GM21786 (cell line): ENCODE measurements around the gene ANGPTL3.

ENCODE experiments used
- ATAC-seq: cut with Tn5 transposase; IDR thresholded peaks from one replicate; pipeline ENCODE4 v1.9.1; 2021; ENCODE audit not compliant: unreplicated experiment

ANGPTL3 gene

GRCh38 chr1:62625415-62625814, 28.1 kb downstream of the ANGPTL3 start:
- ATAC-seq: peak; percentile 50

GRCh38 chr1:62628506-62628905, 31.2 kb downstream of the ANGPTL3 start:
- ATAC-seq: no peak

- no peak for ATAC-seq
Measured at GRCh38 chr1:62637392-62638105, 40.2 kb downstream of the ANGPTL3 start.

- no peak for ATAC-seq
Measured at GRCh38 chr1:62643283-62643682, 46.0 kb downstream of the ANGPTL3 start.

GRCh38 chr1:62652387-62652786, 55.1 kb downstream of the ANGPTL3 start:
- no peak for ATAC-seq

- no peak for ATAC-seq
Measured at GRCh38 chr1:62654744-62655143, 57.4 kb downstream of the ANGPTL3 start.
